ENCODE measurements around the gene GALNT13.

DNA sequence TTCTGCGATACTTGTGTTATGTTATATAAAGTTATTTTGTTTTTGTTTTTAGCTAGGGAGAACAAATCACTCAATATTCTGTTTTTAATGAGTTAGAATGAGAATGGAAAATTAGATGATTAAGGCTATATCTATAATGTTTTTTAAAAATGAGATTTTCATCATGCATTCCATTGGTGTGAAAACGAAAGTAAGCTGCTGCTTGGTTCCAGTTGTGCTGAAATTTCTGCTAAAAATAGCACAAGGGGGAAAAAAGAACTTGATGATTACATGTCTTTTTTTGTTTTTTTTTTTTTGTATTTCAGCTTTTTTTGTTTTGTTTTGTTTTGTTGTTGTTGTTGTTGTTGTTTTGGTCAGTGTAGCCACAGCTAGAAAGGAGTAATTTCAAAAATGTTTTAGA, 584.1 kb downstream of the GALNT13 start:
- TF ChIP-seq CTCF (IDR thresholded peaks at IDR 0.05) (no peak), EZH2 (IDR thresholded peaks at IDR 0.05; ENCODE audit: borderline replicate concordance, insufficient read depth, low read depth, low read length, poor library complexity, severe bottlenecking) (no peak)
